ENCODE data around the gene ELL3.
"Not testable (repeated sequence)": the region's sequence is repeated elsewhere in the genome, so short reads cannot be mapped to it uniquely, and the experiment has no call there.

Gene ELL3

GRCh38 chr15:43821505-43821904, 44.7 kb upstream of the ELL3 start:
- Histone ChIP-seq H3K4me1 (no peaks in the 10 kb centered on the region), H3K4me3 (ENCODE audit: low read depth, low read length) (no peak overlapping the region), H3K79me2 (peaks cover 7% of the 10 kb centered on the region), H3K27ac (no peak overlapping the region), H3K36me3 (ENCODE audit: control insufficient read depth, insufficient read depth, low read length) (no peaks in the 10 kb centered on the region), H3K9me3 (ENCODE audit: control insufficient read depth, low read length) (no peaks in the 10 kb centered on the region), H3K4me2 (ENCODE audit: low read length) (no peak overlapping the region), H2AFZ (no peak overlapping the region), H3K9ac (no peak overlapping the region), H3K27me3 (ENCODE audit: control insufficient read depth, insufficient read depth, low read length) (no peaks in the 10 kb centered on the region)
- no peak for TF ChIP-seq CTCF (IDR thresholded peaks at IDR 0.05)

- not testable (repeated sequence) for H3K79me2 ChIP-seq; H3K9ac ChIP-seq; H3K36me3 ChIP-seq (ENCODE audit: control insufficient read depth, insufficient read depth, low read length); H3K4me1 ChIP-seq; H3K4me2 ChIP-seq (ENCODE audit: low read length); H3K9me3 ChIP-seq (ENCODE audit: control insufficient read depth, low read length); H3K4me3 ChIP-seq (ENCODE audit: low read depth, low read length); H2AFZ ChIP-seq; H3K27ac ChIP-seq; H3K27me3 ChIP-seq (ENCODE audit: control insufficient read depth, insufficient read depth, low read length)
Measured at GRCh38 chr15:43815064-43815463, 38.3 kb upstream of the ELL3 start.

- no peak for TF ChIP-seq CTCF (IDR thresholded peaks at IDR 0.05)
- Histone ChIP-seq H3K4me2 (ENCODE audit: low read length) (no peak overlapping the region), H3K79me2 (no peaks in the 10 kb centered on the region), H3K9ac (no peak overlapping the region), H3K36me3 (ENCODE audit: control insufficient read depth, insufficient read depth, low read length) (no peaks in the 10 kb centered on the region), H2AFZ (no peak overlapping the region), H3K27me3 (ENCODE audit: control insufficient read depth, insufficient read depth, low read length) (no peaks in the 10 kb centered on the region), H3K4me1 (no peaks in the 10 kb centered on the region), H3K27ac (no peak overlapping the region), H3K4me3 (ENCODE audit: low read depth, low read length) (no peak overlapping the region), H3K9me3 (ENCODE audit: control insufficient read depth, low read length) (no peaks in the 10 kb centered on the region)
Measured at GRCh38 chr15:43808960-43809678, 32.4 kb upstream of the ELL3 start.

GRCh38 chr15:43808435-43808950, 31.7 kb upstream of the ELL3 start:
- H3K36me3 ChIP-seq (ENCODE audit: control insufficient read depth, insufficient read depth, low read length) = no peaks in the 10 kb centered on the region
- no peaks in the 10 kb centered on the region for H3K4me1 ChIP-seq
- H3K79me2 ChIP-seq = no peaks in the 10 kb centered on the region
- no peak overlapping the region for H3K4me3 ChIP-seq (ENCODE audit: low read depth, low read length)
- no peak overlapping the region for H3K9ac ChIP-seq
- H3K27ac ChIP-seq = no peak overlapping the region
- no peak overlapping the region for H2AFZ ChIP-seq
- H3K4me2 ChIP-seq (ENCODE audit: low read length) = no peak overlapping the region
- no peaks in the 10 kb centered on the region for H3K9me3 ChIP-seq (ENCODE audit: control insufficient read depth, low read length)
- no peak for TF ChIP-seq CTCF (IDR thresholded peaks at IDR 0.05)
- H3K27me3 ChIP-seq (ENCODE audit: control insufficient read depth, insufficient read depth, low read length) = no peaks in the 10 kb centered on the region

GRCh38 chr15:43802676-43803075, 25.9 kb upstream of the ELL3 start:
- not testable (repeated sequence) for H3K9me3 ChIP-seq (ENCODE audit: control insufficient read depth, low read length); H2AFZ ChIP-seq; H3K9ac ChIP-seq; H3K4me2 ChIP-seq (ENCODE audit: low read length); H3K36me3 ChIP-seq (ENCODE audit: control insufficient read depth, insufficient read depth, low read length); H3K79me2 ChIP-seq; H3K4me1 ChIP-seq; H3K27ac ChIP-seq; H3K4me3 ChIP-seq (ENCODE audit: low read depth, low read length); H3K27me3 ChIP-seq (ENCODE audit: control insufficient read depth, insufficient read depth, low read length)
